ENCODE results near the gene E4F1.

The E4F1 gene

DNA sequence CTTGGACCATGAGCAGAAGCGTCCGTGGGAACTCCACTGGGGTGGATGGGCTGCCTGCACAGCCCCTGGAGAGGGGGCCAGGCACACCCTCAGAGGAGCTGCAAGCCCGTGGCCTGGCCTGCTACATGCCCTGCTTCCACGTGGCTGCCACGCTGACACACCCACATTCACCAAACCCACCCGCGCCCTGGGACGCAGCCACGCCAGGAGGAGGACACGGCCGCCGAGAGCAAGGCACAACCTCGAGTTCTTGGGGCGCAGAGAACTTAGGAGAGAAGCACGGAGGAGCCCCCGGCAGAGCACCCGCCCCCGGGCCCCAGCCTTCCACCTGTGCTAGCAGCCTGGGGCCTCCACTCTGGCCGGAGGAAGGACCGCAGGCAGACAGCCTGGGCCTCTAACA lies 45.8 kb upstream of the E4F1 start:
- TF ChIP-seq CTCF (IDR thresholded peaks at IDR 0.05; ENCODE audit: low read depth, low read length) = no peak
- no peak overlapping the region for H3K4me3 ChIP-seq (ENCODE audit: low read depth, low read length)
- in situ Hi-C loops (cut with HindIII; ENCODE audit: low sequenced_read_pairs) = no loop called here
- DNase-seq (ENCODE audit: low read depth, low spot score) = no peak

DNA sequence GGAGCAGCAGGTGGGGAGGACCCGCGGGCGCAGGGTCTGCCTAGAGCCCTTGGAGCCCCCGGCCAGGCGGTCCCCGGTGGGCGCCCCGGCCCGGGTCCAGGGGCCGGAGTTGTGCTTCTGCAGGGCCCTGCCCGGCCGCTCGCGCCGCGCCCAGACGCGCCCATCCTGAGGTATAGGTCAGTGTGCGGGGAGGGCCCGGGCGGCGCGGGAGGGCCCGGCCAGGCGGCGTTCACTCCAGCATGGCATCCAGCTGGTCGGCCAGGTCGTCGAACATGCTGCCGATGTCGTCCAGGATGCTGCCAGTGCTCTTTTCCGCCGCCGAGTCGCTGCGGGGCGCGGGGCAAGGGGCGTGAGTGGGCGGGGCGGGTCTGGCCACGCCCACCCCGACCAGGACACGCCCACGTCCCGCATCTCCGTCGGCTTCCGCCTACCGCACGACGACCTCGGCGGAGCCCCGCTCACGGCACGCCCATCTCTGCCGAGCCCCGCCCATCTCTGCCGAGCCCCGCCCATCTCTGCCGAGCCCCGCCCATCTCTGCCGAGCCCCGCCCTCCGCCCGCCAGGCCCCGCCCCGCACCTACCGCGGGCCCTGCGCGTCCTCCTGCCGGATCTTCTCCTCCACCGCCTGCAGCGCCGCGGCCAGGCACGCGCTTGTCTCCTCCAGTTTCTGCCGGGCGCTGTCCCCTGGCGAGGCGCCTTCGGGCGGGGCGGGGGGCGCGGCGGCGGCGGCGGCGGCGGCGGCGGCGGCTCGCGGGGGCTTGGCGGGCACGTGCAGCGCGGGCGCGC lies 44.9 kb upstream of the E4F1 start:
- no peak overlapping the region for H3K4me3 ChIP-seq (ENCODE audit: low read depth, low read length)
- in situ Hi-C loops (cut with HindIII; ENCODE audit: low sequenced_read_pairs) = no loop called here
- TF ChIP-seq CTCF (IDR thresholded peaks at IDR 0.05; ENCODE audit: low read depth, low read length) = no peak
- peak; percentile 22 for DNase-seq (ENCODE audit: low read depth, low spot score)

DNA sequence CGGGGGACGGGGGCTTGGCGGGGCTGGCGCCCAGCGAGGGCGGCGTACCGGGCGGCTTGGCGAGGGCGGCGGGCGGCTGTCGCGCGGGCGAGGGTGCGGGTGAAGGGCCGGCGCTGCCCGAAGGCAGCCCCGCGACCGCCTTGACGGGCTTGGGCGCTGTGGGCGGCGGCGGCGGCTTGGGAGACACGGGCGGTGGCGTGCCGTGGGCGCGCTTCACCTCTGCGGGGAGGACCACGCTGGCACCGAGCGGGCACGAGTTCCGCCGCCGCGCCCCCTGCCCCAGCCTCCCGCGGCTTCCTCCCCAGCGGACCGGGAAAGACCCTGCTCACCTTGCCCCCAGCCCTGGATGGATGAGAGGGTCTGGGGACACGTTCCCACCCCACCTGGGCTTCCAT lies 44.3 kb upstream of the E4F1 start:
- TF ChIP-seq CTCF (IDR thresholded peaks at IDR 0.05; ENCODE audit: low read depth, low read length) = no peak
- in situ Hi-C loops (cut with HindIII; ENCODE audit: low sequenced_read_pairs) = no loop called here
- no peak for DNase-seq (ENCODE audit: low read depth, low spot score)
- H3K4me3 ChIP-seq (ENCODE audit: low read depth, low read length) = no peak overlapping the region

DNA sequence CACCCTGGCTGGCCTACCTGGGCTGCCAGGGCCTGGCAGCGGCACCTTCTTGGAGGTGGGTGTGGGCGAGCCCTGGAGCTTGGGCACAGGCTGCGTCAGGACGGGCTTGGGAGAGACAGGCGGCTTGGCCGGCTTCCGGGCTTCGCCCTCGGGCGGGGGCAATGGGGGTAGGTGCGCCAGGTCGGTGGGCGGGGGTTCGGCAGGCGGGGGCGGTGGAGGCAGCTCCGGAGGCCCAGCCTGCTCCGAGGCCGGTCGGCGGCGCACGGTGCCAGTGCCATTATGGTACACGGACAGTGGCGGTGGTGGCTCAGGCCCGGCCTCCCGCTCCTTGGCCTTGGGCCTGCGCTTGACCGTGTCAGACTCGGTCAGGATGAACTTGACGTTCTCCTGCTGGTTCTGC lies 43.8 kb upstream of the E4F1 start:
- no peak overlapping the region for H3K4me3 ChIP-seq (ENCODE audit: low read depth, low read length)
- in situ Hi-C loops (cut with HindIII; ENCODE audit: low sequenced_read_pairs) = no loop called here
- TF ChIP-seq CTCF (IDR thresholded peaks at IDR 0.05; ENCODE audit: low read depth, low read length) = no peak
- DNase-seq (ENCODE audit: low read depth, low spot score) = no peak

DNA sequence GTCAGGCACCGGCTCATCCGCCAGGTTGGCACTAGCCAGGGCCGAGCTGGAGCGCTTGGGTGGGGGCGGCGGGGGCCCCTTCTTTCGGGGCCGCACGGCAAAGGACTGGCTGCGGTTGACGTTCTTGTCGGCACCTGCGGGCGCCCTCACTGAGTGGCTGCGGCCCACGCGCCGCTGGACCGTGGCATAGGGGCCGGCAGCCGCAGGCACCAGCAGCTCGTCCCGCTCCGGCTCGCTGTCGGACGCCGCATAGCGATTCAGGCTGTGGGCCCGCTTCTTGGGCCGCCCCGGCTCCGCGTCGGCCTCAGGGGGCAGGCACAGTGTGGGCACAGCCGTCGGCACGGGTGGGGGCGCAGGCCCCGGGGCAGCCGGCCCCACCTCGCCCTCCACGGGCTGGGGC lies 42.9 kb upstream of the E4F1 start:
- H3K4me3 ChIP-seq (ENCODE audit: low read depth, low read length) = no peak overlapping the region
- no peak for DNase-seq (ENCODE audit: low read depth, low spot score)
- TF ChIP-seq CTCF (IDR thresholded peaks at IDR 0.05; ENCODE audit: low read depth, low read length) = no peak
- in situ Hi-C loops (cut with HindIII; ENCODE audit: low sequenced_read_pairs) = no loop called here

DNA sequence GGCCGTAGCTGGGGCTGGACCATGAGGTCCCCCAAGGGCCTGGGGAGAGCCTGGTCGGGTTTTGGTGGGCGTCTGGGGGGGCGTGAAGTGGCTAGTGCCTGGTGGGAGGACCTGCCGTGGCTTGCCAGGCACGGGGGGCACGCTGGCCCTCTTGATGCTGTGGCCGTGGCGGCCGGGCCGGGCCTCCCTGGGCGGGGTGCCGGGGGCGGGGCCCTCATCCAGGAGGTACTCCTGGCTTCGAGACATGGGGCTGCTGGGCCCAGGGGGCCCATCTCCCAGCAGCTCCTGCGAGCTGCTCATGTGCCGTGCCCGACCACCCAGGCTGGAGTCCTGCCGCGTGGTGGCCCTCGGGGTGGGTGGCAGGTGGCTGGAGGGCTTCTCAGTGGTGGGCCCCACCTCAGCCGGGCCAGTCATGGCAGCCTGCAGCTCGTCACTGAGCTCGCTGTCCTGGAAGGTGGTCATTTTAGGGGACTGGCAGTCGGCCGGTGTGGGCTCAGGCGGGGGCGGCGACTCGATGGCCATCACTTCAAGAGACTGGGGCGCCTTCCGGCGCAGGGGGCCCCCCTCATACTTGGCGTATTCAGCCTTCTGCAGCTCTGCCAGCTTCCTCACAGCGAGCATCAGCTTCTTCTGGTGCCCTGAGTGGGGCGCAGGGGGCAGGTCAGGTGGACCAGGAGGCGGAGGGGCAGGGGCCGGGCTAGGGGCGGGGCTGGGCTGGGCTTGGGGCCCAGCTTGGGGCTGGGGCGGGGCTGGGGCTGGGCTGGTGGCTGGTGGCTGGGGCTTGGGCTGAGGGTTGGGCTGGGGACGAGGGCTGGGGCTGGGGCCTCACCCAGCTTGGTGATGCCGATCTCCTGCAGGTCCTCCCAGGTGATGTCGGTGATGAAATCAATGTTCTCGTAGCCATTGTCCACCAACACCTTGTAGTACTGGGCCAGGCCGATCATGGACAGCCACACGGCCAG lies 42.1 kb upstream of the E4F1 start:
- no peak for TF ChIP-seq CTCF (IDR thresholded peaks at IDR 0.05; ENCODE audit: low read depth, low read length)
- in situ Hi-C loops (cut with HindIII; ENCODE audit: low sequenced_read_pairs) = no loop called here
- no peak for DNase-seq (ENCODE audit: low read depth, low spot score)
- no peak overlapping the region for H3K4me3 ChIP-seq (ENCODE audit: low read depth, low read length)
